Ishikawa (cell line): Measurements from ENCODE around the gene FA2H.

Source experiments
- FOXM1 ChIP-seq: IDR thresholded peaks from 2 replicates; pipeline ENCODE4 v1.6.1; 2012; ENCODE audit warnings: low read depth, borderline replicate concordance
- TCF12 ChIP-seq: IDR thresholded peaks from 2 replicates; pipeline ENCODE4 v1.6.1; 2012; ENCODE audit warnings: low read depth
- TF ChIP-seq, protein P1 (sequence below): IDR thresholded peaks from 2 replicates; pipeline ENCODE4 v1.6.1; 2012

GRCh38 chr16:74713325-74713724, 61.3 kb downstream of the FA2H start:
- TF ChIP-seq, protein P1, sequence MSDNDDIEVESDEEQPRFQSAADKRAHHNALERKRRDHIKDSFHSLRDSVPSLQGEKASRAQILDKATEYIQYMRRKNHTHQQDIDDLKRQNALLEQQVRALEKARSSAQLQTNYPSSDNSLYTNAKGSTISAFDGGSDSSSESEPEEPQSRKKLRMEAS = no peak
- no peak for TF ChIP-seq FOXM1
- no peak for TF ChIP-seq TCF12
